Caco-2 (cell line): ENCODE measurements around the gene RHCG. TPM values are rescaled to one million over a fixed set of nuclear protein-coding genes. Genes with fewer than 3 reads are reported as not detected.

Source experiments
- BruUV-seq: library from RNA; stranded (reverse); fragments of 400-500 nt; replicated peaks from 2 replicates; lab custom pipeline; 2021; lab: Mats Ljungman, UMichigan
- CTCF ChIA-PET: fragments of 300-600 bp; sonication (Branson Sonifier 250); formaldehyde crosslinking; loops from one replicate; lab custom pipeline; 2022; ENCODE audit warnings: antibody characterized with exemption; lab: Charles Lee
- POLR2A ChIA-PET: fragments of 300-600 bp; sonication (Branson Sonifier 250); formaldehyde crosslinking; loops from one replicate; lab custom pipeline; 2022; ENCODE audit warnings: antibody characterized with exemption; lab: Charles Lee
- DNase-seq, 2 experiments: peaks; one replicate each; pipeline versions ENCODE4 v3.0.0 to v3.0.0-alpha.2; 2020 to 2022
- H3K27me3 ChIP-seq: replicated peaks from 2 replicates; pipeline ENCODE4 v1.6.0; 2011; ENCODE audit warnings: low read length; ENCODE audit not compliant: control insufficient read depth, insufficient read depth
- H3K36me3 ChIP-seq: 2 replicates; pipeline ENCODE4 v1.5.1; 2011; ENCODE audit warnings: low read length; ENCODE audit not compliant: control insufficient read depth, insufficient read depth
- H3K4me1 ChIP-seq: fragments of 250-450 bp; sonication (Bioruptor Pico); 2 replicates; pipeline ENCODE4 v1.5.1; 2020; ENCODE audit warnings: mild to moderate bottlenecking
- H3K4me3 ChIP-seq: 2 replicates; pipeline ENCODE4 v1.5.1; 2011; ENCODE audit warnings: low read depth, mild to moderate bottlenecking, control low read depth, low read length
- H3K9me3 ChIP-seq: fragments of 250-450 bp; sonication (Bioruptor Pico); 2 replicates; pipeline ENCODE4 v1.5.1; 2020; ENCODE audit warnings: mild to moderate bottlenecking, moderate library complexity
- H3K27ac Mint-ChIP-seq: one replicate; pipeline ENCODE4 v1.8.0; 2022; ENCODE audit warnings: mixed read lengths; ENCODE audit not compliant: unreplicated experiment
- H3K27me3 Mint-ChIP-seq: one replicate; pipeline ENCODE4 v1.8.0; 2022; ENCODE audit warnings: mixed read lengths; ENCODE audit not compliant: insufficient read depth, unreplicated experiment
- H3K36me3 Mint-ChIP-seq: one replicate; pipeline ENCODE4 v1.8.0; 2022; ENCODE audit warnings: mild to moderate bottlenecking, mixed read lengths; ENCODE audit not compliant: insufficient read depth, unreplicated experiment
- H3K4me1 Mint-ChIP-seq: one replicate; pipeline ENCODE4 v1.8.0; 2022; ENCODE audit warnings: low read depth, mixed read lengths; ENCODE audit not compliant: unreplicated experiment
- H3K4me3 Mint-ChIP-seq: one replicate; pipeline ENCODE4 v1.8.0; 2022; ENCODE audit warnings: mild to moderate bottlenecking, moderate library complexity, mixed read lengths; ENCODE audit not compliant: unreplicated experiment
- H3K9me3 Mint-ChIP-seq: one replicate; pipeline ENCODE4 v1.8.0; 2022; ENCODE audit warnings: mixed read lengths; ENCODE audit not compliant: unreplicated experiment
- intact Hi-C: fragments of 100-400 bp; cut with micrococcal nuclease; formaldehyde crosslinking; loops from one replicate; pipeline ENCODE4 v1.10.0; 2022; ENCODE audit not compliant: unreplicated experiment
- total RNA-seq: library from RNA; stranded (reverse); gene quantifications from 2 replicates; pipeline ENCODE4 v1.2.3, GENCODE V29; 2022
- TF ChIP-seq, protein P1 (sequence below), 2 experiments: fragments of 200-600 bp in 1 of 2; IDR thresholded peaks; 1 replicate in 1 of 2; 2 replicates in 1 of 2; pipeline versions ENCODE4 v1.5.1 to v1.8.0; 2011 to 2022; ENCODE audit warnings: antibody characterized with exemption in 1 of 2, control low read depth in 1 of 2, inconsistent platforms in 1 of 2, low read depth in 1 of 2, low read length in 1 of 2, mild to moderate bottlenecking in 1 of 2, moderate library complexity in 1 of 2; ENCODE audit not compliant: insufficient read depth in 1 of 2, severe bottlenecking in 1 of 2, unreplicated experiment in 1 of 2

Gene RHCG
- total RNA-seq, 1 experiment from 2014 or later: not detected

DNA sequence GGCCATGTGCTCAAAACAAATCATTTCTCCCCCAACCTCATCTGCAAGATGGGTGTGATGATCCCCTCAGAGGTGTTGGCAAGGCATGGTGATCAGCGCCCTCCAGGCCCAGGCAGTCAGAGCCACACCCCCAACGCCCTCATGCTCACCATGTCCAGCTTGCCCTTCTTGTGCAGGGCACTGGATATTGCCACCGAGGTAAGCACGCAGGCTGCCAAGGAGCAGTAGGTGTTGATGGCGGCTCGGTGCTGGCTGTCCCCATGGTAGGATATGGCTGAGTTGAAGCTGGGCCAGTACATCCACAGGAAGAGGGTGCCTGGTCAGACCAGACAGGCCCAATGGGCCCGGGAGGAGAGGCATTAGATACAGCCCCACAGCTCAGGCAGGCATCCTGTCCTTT lies 17.2 kb downstream of the RHCG start:
- ChIA-PET CTCF (no interaction called here), POLR2A (no interaction called here)
- H3K27me3 ChIP-seq: peaks cover 1% of the 10 kb centered on the region; the same call in 1 of the 2 replicates
- no peak overlapping the region for H3K4me3 ChIP-seq
- Mint-ChIP-seq H3K4me1 (no peaks in the 10 kb centered on the region), H3K4me3 (no peak overlapping the region), H3K9me3 (no peaks in the 10 kb centered on the region), H3K27me3 (peaks cover 15% of the 10 kb centered on the region), H3K27ac (no peak overlapping the region), H3K36me3 (no peaks in the 10 kb centered on the region)
- intact Hi-C loops: no loop called here
- H3K4me1 ChIP-seq: no peaks in the 10 kb centered on the region
- no peak for DNase-seq
- no peaks in the 10 kb centered on the region for H3K36me3 ChIP-seq
- no TSS peak for BruUV-seq
- H3K9me3 ChIP-seq: no peaks in the 10 kb centered on the region
- TF ChIP-seq, protein P1, sequence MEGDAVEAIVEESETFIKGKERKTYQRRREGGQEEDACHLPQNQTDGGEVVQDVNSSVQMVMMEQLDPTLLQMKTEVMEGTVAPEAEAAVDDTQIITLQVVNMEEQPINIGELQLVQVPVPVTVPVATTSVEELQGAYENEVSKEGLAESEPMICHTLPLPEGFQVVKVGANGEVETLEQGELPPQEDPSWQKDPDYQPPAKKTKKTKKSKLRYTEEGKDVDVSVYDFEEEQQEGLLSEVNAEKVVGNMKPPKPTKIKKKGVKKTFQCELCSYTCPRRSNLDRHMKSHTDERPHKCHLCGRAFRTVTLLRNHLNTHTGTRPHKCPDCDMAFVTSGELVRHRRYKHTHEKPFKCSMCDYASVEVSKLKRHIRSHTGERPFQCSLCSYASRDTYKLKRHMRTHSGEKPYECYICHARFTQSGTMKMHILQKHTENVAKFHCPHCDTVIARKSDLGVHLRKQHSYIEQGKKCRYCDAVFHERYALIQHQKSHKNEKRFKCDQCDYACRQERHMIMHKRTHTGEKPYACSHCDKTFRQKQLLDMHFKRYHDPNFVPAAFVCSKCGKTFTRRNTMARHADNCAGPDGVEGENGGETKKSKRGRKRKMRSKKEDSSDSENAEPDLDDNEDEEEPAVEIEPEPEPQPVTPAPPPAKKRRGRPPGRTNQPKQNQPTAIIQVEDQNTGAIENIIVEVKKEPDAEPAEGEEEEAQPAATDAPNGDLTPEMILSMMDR (IDR thresholded peaks at IDR 0.05; ENCODE audit: insufficient read depth in 1 of 2, low read depth in 1 of 2, low read length in 1 of 2, severe bottlenecking in 1 of 2, unreplicated experiment in 1 of 2): no peak

DNA sequence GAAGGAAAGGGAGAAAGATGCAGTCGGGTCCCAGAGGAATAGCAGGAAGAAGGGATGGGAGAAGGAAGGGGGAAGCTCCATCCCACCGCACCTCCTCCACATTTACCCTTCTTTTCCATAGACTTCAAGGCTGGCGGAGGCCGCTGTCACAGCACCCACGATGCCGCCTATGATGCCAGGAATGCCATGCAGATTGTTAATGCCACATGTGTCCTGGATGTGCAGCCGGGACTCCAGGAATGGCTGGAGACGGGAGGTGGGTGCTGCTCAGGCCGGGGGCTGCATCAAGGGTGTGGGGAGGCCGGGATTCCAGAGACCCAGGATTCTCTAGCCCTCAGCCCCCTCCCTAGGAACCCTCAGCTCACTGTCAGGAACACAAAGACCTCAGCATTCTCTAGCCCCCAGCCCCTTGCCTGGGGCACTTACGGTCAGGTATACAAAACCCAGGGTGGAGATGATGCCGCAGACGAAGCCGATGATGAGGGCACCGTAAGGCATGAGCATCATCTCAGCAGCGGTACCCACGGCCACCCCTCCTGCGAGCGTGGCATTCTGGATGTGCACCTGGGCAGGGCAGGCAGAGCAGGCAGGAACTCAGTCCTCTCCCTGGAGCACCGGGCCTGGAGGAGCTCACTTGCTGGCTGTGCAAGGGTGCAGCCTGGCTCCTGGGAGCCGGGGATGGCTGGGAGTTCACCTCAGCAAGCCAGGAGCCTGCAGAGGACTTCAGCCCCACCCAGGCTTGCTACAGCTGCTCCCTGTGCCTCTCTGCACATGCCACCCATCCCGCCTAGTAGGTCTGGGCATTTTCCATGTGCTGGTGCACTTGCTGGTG lies 18.8 kb downstream of the RHCG start:
- peaks cover 17% of the 10 kb centered on the region for H3K27me3 Mint-ChIP-seq
- H3K4me3 Mint-ChIP-seq: no peak overlapping the region
- DNase-seq: no peak
- CTCF ChIA-PET: interaction anchor here (0.5 kb wide), 1 partner anchor 100 kb away, joined by 4 read pairs; no protein-coding TSS in a partner anchor
- no peaks in the 10 kb centered on the region for H3K4me1 Mint-ChIP-seq
- Histone ChIP-seq H3K27me3 (peaks cover 1% of the 10 kb centered on the region; the same call in 1 of the 2 replicates), H3K9me3 (no peaks in the 10 kb centered on the region), H3K4me1 (no peaks in the 10 kb centered on the region), H3K36me3 (no peaks in the 10 kb centered on the region), H3K4me3 (no peak overlapping the region)
- TF ChIP-seq, protein P1 (IDR thresholded peaks at IDR 0.05; ENCODE audit: insufficient read depth in 1 of 2, low read depth in 1 of 2, low read length in 1 of 2, severe bottlenecking in 1 of 2, unreplicated experiment in 1 of 2): no peak
- intact Hi-C loops: no loop called here
- no peak overlapping the region for H3K27ac Mint-ChIP-seq
- H3K36me3 Mint-ChIP-seq: no peaks in the 10 kb centered on the region
- no peaks in the 10 kb centered on the region for H3K9me3 Mint-ChIP-seq
- POLR2A ChIA-PET: no interaction called here
- no TSS peak for BruUV-seq

DNA sequence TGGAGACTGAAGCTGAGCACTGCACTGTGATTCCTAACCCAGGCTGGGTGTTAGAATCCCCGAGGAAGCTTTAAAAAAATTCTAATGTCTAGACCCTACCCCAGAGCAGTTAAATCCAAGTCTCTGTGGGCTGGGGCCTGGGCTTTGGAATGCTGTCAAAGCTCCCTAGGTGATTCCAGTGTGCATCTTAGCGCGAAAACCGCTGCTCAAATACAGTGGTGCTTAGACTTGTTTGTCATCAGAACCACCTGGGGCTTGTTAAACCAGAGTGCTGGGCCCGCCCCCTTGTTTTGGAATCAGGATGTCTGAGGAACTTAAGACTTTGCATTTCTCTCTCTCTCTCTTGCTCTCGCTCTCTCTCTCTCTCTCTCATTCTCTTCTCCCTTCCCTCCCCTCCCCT lies 20.7 kb downstream of the RHCG start:
- CTCF ChIA-PET: interaction anchor here (0.7 kb wide), 1 partner anchor 16 kb away, joined by 3 read pairs; no protein-coding TSS in a partner anchor

More for the DNA sequence above, 20.7 kb downstream of the RHCG start:
- H3K27ac Mint-ChIP-seq: no peak overlapping the region
- no peaks in the 10 kb centered on the region for H3K36me3 ChIP-seq
- DNase-seq: no peak
- no peak overlapping the region for H3K4me3 Mint-ChIP-seq
- POLR2A ChIA-PET: no interaction called here
- TF ChIP-seq, protein P1 (IDR thresholded peaks at IDR 0.05; ENCODE audit: insufficient read depth in 1 of 2, low read depth in 1 of 2, low read length in 1 of 2, severe bottlenecking in 1 of 2, unreplicated experiment in 1 of 2): no peak
- no peaks in the 10 kb centered on the region for H3K9me3 Mint-ChIP-seq
- no peaks in the 10 kb centered on the region for H3K4me1 Mint-ChIP-seq
- intact Hi-C loops: no loop called here
- H3K27me3 ChIP-seq: peaks cover 1% of the 10 kb centered on the region; the same call in 1 of the 2 replicates
- H3K4me1 ChIP-seq: no peaks in the 10 kb centered on the region
- H3K36me3 Mint-ChIP-seq: no peaks in the 10 kb centered on the region
- no peak overlapping the region for H3K4me3 ChIP-seq
- H3K27me3 Mint-ChIP-seq: peaks cover 17% of the 10 kb centered on the region
- no peaks in the 10 kb centered on the region for H3K9me3 ChIP-seq
- BruUV-seq: no TSS peak
